Stomach smooth muscle (tissue), 2 donors: ENCODE data around the gene DACH1.
"Not testable (repeated sequence)": the region's sequence is repeated elsewhere in the genome, so short reads cannot be mapped to it uniquely, and the experiment has no call there.

Source experiments
- H3K27ac ChIP-seq: one replicate; pipeline ENCODE4 v1.7.0; 2013; ENCODE audit warnings: mild to moderate bottlenecking, low read length, inconsistent platforms
- H3K27me3 ChIP-seq, 2 donors: one replicate each; pipeline ENCODE4 v1.7.0; 2013; ENCODE audit warnings: low read length in 2 of 2; ENCODE audit not compliant: insufficient read depth in 2 of 2, control insufficient read depth in 1 of 2
- H3K36me3 ChIP-seq, 2 donors: one replicate each; pipeline ENCODE4 v1.7.0; 2013; ENCODE audit warnings: low read length in 2 of 2; ENCODE audit not compliant: control insufficient read depth in 2 of 2, insufficient read depth in 2 of 2
- H3K4me1 ChIP-seq: one replicate; pipeline ENCODE4 v1.7.0; 2013; ENCODE audit warnings: low read length; ENCODE audit not compliant: control insufficient read depth, insufficient read depth
- H3K4me3 ChIP-seq, 2 donors: one replicate each; pipeline ENCODE4 v1.7.0; 2013; ENCODE audit warnings: low read length in 2 of 2
- H3K9ac ChIP-seq, 2 donors: one replicate each; pipeline ENCODE4 v1.7.0; 2013; ENCODE audit warnings: low read length in 2 of 2, mild to moderate bottlenecking in 1 of 2
- H3K9me3 ChIP-seq, 2 donors: one replicate each; pipeline ENCODE4 v1.7.0; 2013; ENCODE audit warnings: low read length in 2 of 2; ENCODE audit not compliant: control insufficient read depth in 2 of 2
- donor health status: healthy.
- donor health status: Pancreatic carcinoma.

Gene DACH1

GRCh38 chr13:71867131-71867814 is at the start of gene DACH1:
TSS of gene DACH1 (minus strand) at chr13:71867204.
- Histone ChIP-seq H3K4me3 (peak within 1 kb of the TSS; percentile 72 to 82), H3K36me3 (no peaks in the 10 kb centered on the region), H3K9me3 (no peaks in the 10 kb centered on the region), H3K27ac (no peak within 1 kb of the TSS), H3K4me1 (peaks cover 12% of the 10 kb centered on the region), H3K27me3 (peaks cover 11 to 31% of the 10 kb centered on the region in 2 donors), H3K9ac (no peak within 1 kb of the TSS)

- H3K4me3 ChIP-seq = no peak overlapping the region
- no peaks in the 10 kb centered on the region for H3K4me1 ChIP-seq
- H3K36me3 ChIP-seq = no peaks in the 10 kb centered on the region
- H3K9ac ChIP-seq = no peak overlapping the region
- no peak overlapping the region for H3K27ac ChIP-seq
- no peaks in the 10 kb centered on the region for H3K27me3 ChIP-seq
- H3K9me3 ChIP-seq = no peaks in the 10 kb centered on the region
Measured at GRCh38 chr13:71913717-71914116, 46.7 kb upstream of the DACH1 start.

GRCh38 chr13:71912524-71912923 is 45.5 kb upstream of the DACH1 start:
- no peaks in the 10 kb centered on the region for H3K36me3 ChIP-seq
- H3K27ac ChIP-seq = no peak overlapping the region
- no peak overlapping the region for H3K4me3 ChIP-seq
- H3K4me1 ChIP-seq = no peaks in the 10 kb centered on the region
- H3K27me3 ChIP-seq = no peaks in the 10 kb centered on the region
- no peak overlapping the region for H3K9ac ChIP-seq
- H3K9me3 ChIP-seq = no peaks in the 10 kb centered on the region

GRCh38 chr13:71906448-71906847 is 39.4 kb upstream of the DACH1 start:
- H3K4me1 ChIP-seq = no peaks in the 10 kb centered on the region
- no peaks in the 10 kb centered on the region for H3K27me3 ChIP-seq
- H3K9me3 ChIP-seq = no peaks in the 10 kb centered on the region
- H3K9ac ChIP-seq = no peak overlapping the region
- no peak overlapping the region for H3K4me3 ChIP-seq
- H3K36me3 ChIP-seq = no peaks in the 10 kb centered on the region
- no peak overlapping the region for H3K27ac ChIP-seq

- Histone ChIP-seq H3K9me3 (no peaks in the 10 kb centered on the region), H3K27me3 (no peaks in the 10 kb centered on the region), H3K36me3 (no peaks in the 10 kb centered on the region), H3K9ac (no peak overlapping the region), H3K4me3 (no peak overlapping the region), H3K27ac (no peak overlapping the region), H3K4me1 (no peaks in the 10 kb centered on the region)
Measured at GRCh38 chr13:71902676-71903075, 35.7 kb upstream of the DACH1 start.

GRCh38 chr13:71893506-71893905 is 26.5 kb upstream of the DACH1 start:
- H3K9ac ChIP-seq, H3K4me1 ChIP-seq, H3K27me3 ChIP-seq, H3K9me3 ChIP-seq, H3K36me3 ChIP-seq, H3K4me3 ChIP-seq, H3K27ac ChIP-seq: not testable (repeated sequence)

- Histone ChIP-seq H3K9me3 (no peaks in the 10 kb centered on the region), H3K36me3 (no peaks in the 10 kb centered on the region), H3K4me1 (no peaks in the 10 kb centered on the region), H3K9ac (no peak overlapping the region), H3K27me3 (no peaks in the 10 kb centered on the region), H3K4me3 (no peak overlapping the region), H3K27ac (no peak overlapping the region)
Measured at GRCh38 chr13:71886880-71887279, 19.9 kb upstream of the DACH1 start.

GRCh38 chr13:71882120-71882519 is 15.1 kb upstream of the DACH1 start:
- Histone ChIP-seq H3K27ac (no peak overlapping the region), H3K4me1 (no peaks in the 10 kb centered on the region), H3K4me3 (no peak overlapping the region), H3K9me3 (no peaks in the 10 kb centered on the region), H3K9ac (no peak overlapping the region), H3K27me3 (no peaks in the 10 kb centered on the region), H3K36me3 (no peaks in the 10 kb centered on the region)

GRCh38 chr13:71880753-71881541 is 13.9 kb upstream of the DACH1 start:
- Histone ChIP-seq H3K36me3 (no peaks in the 10 kb centered on the region), H3K27ac (no peak overlapping the region), H3K9ac (no peak overlapping the region), H3K4me1 (no peaks in the 10 kb centered on the region), H3K4me3 (no peak overlapping the region), H3K27me3 (no peaks in the 10 kb centered on the region), H3K9me3 (no peaks in the 10 kb centered on the region)

GRCh38 chr13:71879808-71880344 is 12.9 kb upstream of the DACH1 start:
- no peak overlapping the region for H3K9ac ChIP-seq
- H3K27me3 ChIP-seq = no peaks in the 10 kb centered on the region
- H3K4me3 ChIP-seq = no peak overlapping the region
- H3K4me1 ChIP-seq = no peaks in the 10 kb centered on the region
- H3K9me3 ChIP-seq = no peaks in the 10 kb centered on the region
- no peaks in the 10 kb centered on the region for H3K36me3 ChIP-seq
- H3K27ac ChIP-seq = no peak overlapping the region

GRCh38 chr13:71879129-71879535 is 12.1 kb upstream of the DACH1 start:
- H3K27ac ChIP-seq = no peak overlapping the region
- no peaks in the 10 kb centered on the region for H3K9me3 ChIP-seq
- H3K36me3 ChIP-seq = no peaks in the 10 kb centered on the region
- H3K9ac ChIP-seq = no peak overlapping the region
- H3K4me3 ChIP-seq = no peak overlapping the region
- no peaks in the 10 kb centered on the region for H3K4me1 ChIP-seq
- no peaks in the 10 kb centered on the region for H3K27me3 ChIP-seq
